Ishikawa (cell line): ENCODE results near the gene NDUFB10.

ENCODE experiments used
- CEBPB ChIP-seq: IDR thresholded peaks from 2 replicates; pipeline ENCODE4 v1.6.1; 2012
- CREB1 ChIP-seq: IDR thresholded peaks from 2 replicates; pipeline ENCODE4 v1.6.1; 2012; ENCODE audit warnings: low read depth
- EGR1 ChIP-seq: IDR thresholded peaks from 2 replicates; pipeline ENCODE4 v1.6.1; 2012
- EP300 ChIP-seq: IDR thresholded peaks from 2 replicates; pipeline ENCODE4 v1.6.1; 2012; ENCODE audit warnings: borderline replicate concordance
- MAX ChIP-seq: IDR thresholded peaks from 2 replicates; pipeline ENCODE4 v1.6.1; 2012
- NFIC ChIP-seq: IDR thresholded peaks from 2 replicates; pipeline ENCODE4 v1.6.1; 2012
- RAD21 ChIP-seq: IDR thresholded peaks from 2 replicates; pipeline ENCODE4 v1.6.1; 2012; ENCODE audit warnings: low read depth
- TAF1 ChIP-seq: IDR thresholded peaks from 2 replicates; pipeline ENCODE4 v1.6.1; 2012; ENCODE audit warnings: low read depth, mild to moderate bottlenecking
- TCF12 ChIP-seq: IDR thresholded peaks from 2 replicates; pipeline ENCODE4 v1.6.1; 2012; ENCODE audit warnings: low read depth
- TEAD4 ChIP-seq: IDR thresholded peaks from 2 replicates; pipeline ENCODE4 v1.6.1; 2012
- USF1 ChIP-seq: IDR thresholded peaks from 2 replicates; pipeline ENCODE4 v1.6.1; 2012
- YY1 ChIP-seq: IDR thresholded peaks from 2 replicates; pipeline ENCODE4 v1.6.1; 2012; ENCODE audit warnings: low read depth
- ZBTB7A ChIP-seq: IDR thresholded peaks from 2 replicates; pipeline ENCODE4 v1.6.1; 2012; ENCODE audit warnings: low read depth
- TF ChIP-seq, protein P1 (sequence below): IDR thresholded peaks from 2 replicates; pipeline ENCODE4 v1.6.1; 2012; ENCODE audit warnings: low read depth, mild to moderate bottlenecking

NDUFB10 gene

GRCh38 chr16:1946495-1947368 lies 12.6 kb upstream of the NDUFB10 start:
- TF ChIP-seq, protein P1, sequence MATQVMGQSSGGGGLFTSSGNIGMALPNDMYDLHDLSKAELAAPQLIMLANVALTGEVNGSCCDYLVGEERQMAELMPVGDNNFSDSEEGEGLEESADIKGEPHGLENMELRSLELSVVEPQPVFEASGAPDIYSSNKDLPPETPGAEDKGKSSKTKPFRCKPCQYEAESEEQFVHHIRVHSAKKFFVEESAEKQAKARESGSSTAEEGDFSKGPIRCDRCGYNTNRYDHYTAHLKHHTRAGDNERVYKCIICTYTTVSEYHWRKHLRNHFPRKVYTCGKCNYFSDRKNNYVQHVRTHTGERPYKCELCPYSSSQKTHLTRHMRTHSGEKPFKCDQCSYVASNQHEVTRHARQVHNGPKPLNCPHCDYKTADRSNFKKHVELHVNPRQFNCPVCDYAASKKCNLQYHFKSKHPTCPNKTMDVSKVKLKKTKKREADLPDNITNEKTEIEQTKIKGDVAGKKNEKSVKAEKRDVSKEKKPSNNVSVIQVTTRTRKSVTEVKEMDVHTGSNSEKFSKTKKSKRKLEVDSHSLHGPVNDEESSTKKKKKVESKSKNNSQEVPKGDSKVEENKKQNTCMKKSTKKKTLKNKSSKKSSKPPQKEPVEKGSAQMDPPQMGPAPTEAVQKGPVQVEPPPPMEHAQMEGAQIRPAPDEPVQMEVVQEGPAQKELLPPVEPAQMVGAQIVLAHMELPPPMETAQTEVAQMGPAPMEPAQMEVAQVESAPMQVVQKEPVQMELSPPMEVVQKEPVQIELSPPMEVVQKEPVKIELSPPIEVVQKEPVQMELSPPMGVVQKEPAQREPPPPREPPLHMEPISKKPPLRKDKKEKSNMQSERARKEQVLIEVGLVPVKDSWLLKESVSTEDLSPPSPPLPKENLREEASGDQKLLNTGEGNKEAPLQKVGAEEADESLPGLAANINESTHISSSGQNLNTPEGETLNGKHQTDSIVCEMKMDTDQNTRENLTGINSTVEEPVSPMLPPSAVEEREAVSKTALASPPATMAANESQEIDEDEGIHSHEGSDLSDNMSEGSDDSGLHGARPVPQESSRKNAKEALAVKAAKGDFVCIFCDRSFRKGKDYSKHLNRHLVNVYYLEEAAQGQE = no peak
- TF ChIP-seq EGR1 = no peak
- no peak for TF ChIP-seq TCF12
- no peak for TF ChIP-seq NFIC
- no peak for TF ChIP-seq CREB1
- no peak for TF ChIP-seq RAD21
- TF ChIP-seq USF1 = no peak

DNA sequence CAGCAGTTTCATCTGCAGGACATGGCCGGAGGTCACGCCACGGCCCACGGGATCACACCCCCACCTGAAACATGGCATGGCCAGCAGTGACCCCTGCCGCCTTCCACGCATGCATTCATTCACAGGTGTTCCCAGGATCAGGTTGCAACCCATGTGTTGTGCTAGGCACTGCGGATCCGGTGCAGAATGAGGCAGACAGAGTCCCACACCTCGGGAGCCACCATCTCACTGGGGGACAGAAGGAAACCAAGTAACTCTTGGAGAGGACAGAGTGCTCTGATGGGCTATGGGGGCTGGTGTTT lies 12.0 kb upstream of the NDUFB10 start:
- TF ChIP-seq TCF12 (no peak), YY1 (no peak), USF1 (no peak)
- TF ChIP-seq, protein P1 = no peak

DNA sequence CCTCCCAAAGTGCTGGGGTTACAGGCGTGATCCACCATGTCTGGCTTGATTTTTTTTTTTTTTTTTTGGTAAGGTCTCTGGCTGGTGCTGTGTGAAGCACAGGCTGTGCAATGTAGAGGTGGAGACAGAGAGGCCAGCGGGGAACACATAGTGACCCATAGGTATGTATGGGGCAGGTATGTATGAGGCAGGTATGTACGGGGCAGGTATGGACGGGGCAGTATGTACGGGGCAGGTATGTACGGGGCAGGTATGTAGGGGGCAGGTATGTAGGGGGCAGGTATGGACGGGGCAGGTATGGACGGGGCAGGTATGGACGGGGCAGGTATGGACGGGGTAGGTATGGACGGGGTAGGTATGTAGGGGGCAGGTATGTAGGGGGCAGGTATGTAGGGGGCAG lies 9.8 kb upstream of the NDUFB10 start:
- TF ChIP-seq EP300 = no peak
- no peak for TF ChIP-seq TAF1
- TF ChIP-seq CREB1 = no peak
- no peak for TF ChIP-seq EGR1
- TF ChIP-seq, protein P1 = no peak
- no peak for TF ChIP-seq CEBPB
- no peak for TF ChIP-seq RAD21
- no peak for TF ChIP-seq TEAD4
- no peak for TF ChIP-seq NFIC
- TF ChIP-seq TCF12 = no peak

- TF ChIP-seq TAF1 (no peak), CEBPB (no peak), TEAD4 (no peak), EGR1 (no peak), CREB1 (no peak)
- TF ChIP-seq, protein P1 = no peak
Measured at GRCh38 chr16:1950047-1950446, 9.3 kb upstream of the NDUFB10 start.

GRCh38 chr16:1950559-1950958 lies 8.8 kb upstream of the NDUFB10 start:
- TF ChIP-seq USF1 (no peak), EP300 (no peak), RAD21 (no peak), ZBTB7A (no peak), MAX (no peak), YY1 (no peak), EGR1 (no peak)
- TF ChIP-seq, protein P1 = no peak
